H9 (cell line): ENCODE measurements around the gene EBF4. TPM values are rescaled to one million over a fixed set of nuclear protein-coding genes. Genes with fewer than 3 reads are reported as not detected.

Experiments
- DNase-seq: peaks from one replicate; pipeline ENCODE4 v3.0.0-alpha.2; 2017
- H2AFZ ChIP-seq: one replicate; pipeline ENCODE4 v1.6.1; 2013; ENCODE audit warnings: mild to moderate bottlenecking, low read length, control low read depth, moderate library complexity
- H2AK5ac ChIP-seq: 2 replicates; pipeline ENCODE4 v1.6.1; 2013; ENCODE audit warnings: low read length, control low read depth, mixed read lengths; ENCODE audit not compliant: insufficient read length
- H2BK120ac ChIP-seq: one replicate; pipeline ENCODE4 v1.6.1; 2013; ENCODE audit warnings: low read depth, mild to moderate bottlenecking, low read length, control low read depth, inconsistent platforms; ENCODE audit not compliant: poor library complexity, severe bottlenecking
- H2BK12ac ChIP-seq: 2 replicates; pipeline ENCODE4 v1.6.1; 2013; ENCODE audit warnings: low read length, control low read depth, mixed read lengths, low read depth; ENCODE audit not compliant: insufficient read length
- H2BK15ac ChIP-seq: 2 replicates; pipeline ENCODE4 v1.6.1; 2013; ENCODE audit warnings: low read depth, low read length, control low read depth
- H2BK20ac ChIP-seq: one replicate; pipeline ENCODE4 v1.6.1; 2013; ENCODE audit warnings: low read depth, mild to moderate bottlenecking, low read length, control low read depth, inconsistent platforms; ENCODE audit not compliant: poor library complexity, severe bottlenecking
- H2BK5ac ChIP-seq: 2 replicates; pipeline ENCODE4 v1.6.1; 2013; ENCODE audit warnings: low read length, control low read depth, mixed read lengths; ENCODE audit not compliant: insufficient read length
- H3K14ac ChIP-seq: 2 replicates; pipeline ENCODE4 v1.6.1; 2013; ENCODE audit warnings: low read length, control low read depth; ENCODE audit not compliant: insufficient read depth
- H3K18ac ChIP-seq: 2 replicates; pipeline ENCODE4 v1.6.1; 2013; ENCODE audit warnings: low read depth, mild to moderate bottlenecking, mixed read lengths, low read length, control low read depth; ENCODE audit not compliant: insufficient read length
- H3K23ac ChIP-seq: 2 replicates; pipeline ENCODE4 v1.6.1; 2013; ENCODE audit warnings: low read length, control low read depth, mixed read lengths, low read depth; ENCODE audit not compliant: insufficient read length
- H3K23me2 ChIP-seq: 2 replicates; pipeline ENCODE4 v1.6.1; 2013; ENCODE audit warnings: low read depth, mild to moderate bottlenecking, mixed read lengths, low read length, control low read depth; ENCODE audit not compliant: insufficient read length, poor library complexity, severe bottlenecking
- H3K27ac ChIP-seq: 2 replicates; pipeline ENCODE4 v1.5.1; 2013; ENCODE audit warnings: low read length, control low read depth, mixed read lengths, low read depth; ENCODE audit not compliant: insufficient read length
- H3K27me3 ChIP-seq: 2 replicates; pipeline ENCODE4 v1.6.1; 2013; ENCODE audit warnings: low read length, control low read depth, inconsistent platforms; ENCODE audit not compliant: insufficient read depth
- H3K4ac ChIP-seq: 2 replicates; pipeline ENCODE4 v1.6.1; 2013; ENCODE audit warnings: low read depth, mild to moderate bottlenecking, control low read depth, inconsistent platforms, low read length, moderate library complexity
- H3K4me1 ChIP-seq: 2 replicates; pipeline ENCODE4 v1.6.1; 2013; ENCODE audit warnings: low read length, control low read depth, inconsistent platforms; ENCODE audit not compliant: insufficient read depth
- H3K4me2 ChIP-seq: 2 replicates; pipeline ENCODE4 v1.6.1; 2013; ENCODE audit warnings: low read length, control low read depth, mixed read lengths; ENCODE audit not compliant: insufficient read length, insufficient read depth
- H3K56ac ChIP-seq: 2 replicates; pipeline ENCODE4 v1.6.1; 2013; ENCODE audit warnings: low read depth, mild to moderate bottlenecking, mixed read lengths, low read length, control low read depth; ENCODE audit not compliant: insufficient read length
- H3K79me1 ChIP-seq: 2 replicates; pipeline ENCODE4 v1.6.1; 2013; ENCODE audit warnings: low read depth, mild to moderate bottlenecking, moderate library complexity, low read length, control low read depth, inconsistent platforms; ENCODE audit not compliant: insufficient read depth, poor library complexity, severe bottlenecking
- H3K79me2 ChIP-seq: 2 replicates; pipeline ENCODE4 v1.6.1; 2013; ENCODE audit warnings: low read length, control low read depth, inconsistent platforms; ENCODE audit not compliant: insufficient read depth
- H3K9ac ChIP-seq: 2 replicates; pipeline ENCODE4 v1.6.1; 2013; ENCODE audit warnings: low read length, control low read depth, mixed read lengths; ENCODE audit not compliant: insufficient read length; ENCODE audit errors: extremely low read depth
- H3K9me3 ChIP-seq: one replicate; pipeline ENCODE4 v1.6.1; 2013; ENCODE audit warnings: low read depth, low read length, inconsistent platforms; ENCODE audit not compliant: control insufficient read depth
- H3T11ph ChIP-seq: one replicate; pipeline ENCODE4 v1.6.1; 2013; ENCODE audit warnings: mild to moderate bottlenecking, low read length, control low read depth, inconsistent platforms
- H4K20me1 ChIP-seq: one replicate; pipeline ENCODE4 v1.6.1; 2013; ENCODE audit not compliant: control insufficient read depth, insufficient read length, insufficient read depth
- H4K5ac ChIP-seq: 2 replicates; pipeline ENCODE4 v1.6.1; 2013; ENCODE audit warnings: low read depth, mild to moderate bottlenecking, mixed read lengths, low read length, control low read depth; ENCODE audit not compliant: insufficient read length
- H4K8ac ChIP-seq: replicated peaks from 2 replicates; pipeline ENCODE4 v1.6.1; 2013; ENCODE audit warnings: low read length, control low read depth, mixed read lengths, low read depth; ENCODE audit not compliant: insufficient read length
- H4K91ac ChIP-seq: 2 replicates; pipeline ENCODE4 v1.6.1; 2013; ENCODE audit warnings: low read depth, mild to moderate bottlenecking, moderate library complexity, mixed read lengths, low read length, control low read depth; ENCODE audit not compliant: insufficient read length
- H3K27ac Mint-ChIP-seq, 3 experiments: 2 replicates in 2 of 3; 3 replicates in 1 of 3; pipeline ENCODE4 v1.8.0; 2020 to 2021; ENCODE audit warnings: mixed read lengths in 3 of 3, mild to moderate bottlenecking in 1 of 3, moderate library complexity in 1 of 3
- H3K27me3 Mint-ChIP-seq: 2 replicates; pipeline ENCODE4 v1.8.0; 2021; ENCODE audit warnings: low read depth, mild to moderate bottlenecking, moderate library complexity, mixed read lengths
- H3K36me3 Mint-ChIP-seq, 3 experiments: 2 replicates in 2 of 3; 3 replicates in 1 of 3; pipeline ENCODE4 v1.8.0; 2020 to 2021; ENCODE audit warnings: low read depth in 3 of 3, mixed read lengths in 3 of 3; ENCODE audit not compliant: insufficient read depth in 1 of 3
- H3K4me1 Mint-ChIP-seq, 2 experiments: 2 replicates each; pipeline ENCODE4 v1.8.0; 2020; ENCODE audit warnings: mixed read lengths in 2 of 2
- H3K4me3 Mint-ChIP-seq, 2 experiments: 2 replicates in 1 of 2; 3 replicates in 1 of 2; pipeline ENCODE4 v1.8.0; 2020 to 2021; ENCODE audit warnings: mild to moderate bottlenecking in 2 of 2, mixed read lengths in 2 of 2, moderate library complexity in 1 of 2
- H3K9me3 Mint-ChIP-seq, 2 experiments: 2 replicates in 1 of 2; 3 replicates in 1 of 2; pipeline ENCODE4 v1.8.0; 2020; ENCODE audit warnings: mild to moderate bottlenecking in 2 of 2, mixed read lengths in 2 of 2, moderate library complexity in 1 of 2
- CTCF ChIP-seq: fragments of 200-600 bp; sonication (generic); conservative IDR thresholded peaks from 3 replicates; pipeline ENCODE4 v1.8.0; 2021; ENCODE audit warnings: antibody characterized with exemption, mild to moderate bottlenecking
- WGBS: extraction: QIAGEN DNeasy Blood & Tissue Kit; methylation state at CpG from one replicate; pipeline ENCODE4 v1.1.7; 2013; ENCODE audit warnings: missing lambda C conversion rate, low lambda C conversion rate, mixed read lengths; ENCODE audit not compliant: insufficient read length; ENCODE audit errors: extremely low coverage; 5-methylcytosine and 5-hydroxymethylcytosine counted together
- total RNA-seq: library from RNA; stranded (reverse); gene quantifications from 2 replicates; pipeline ENCODE4 v1.2.1, GENCODE V29; 2021

EBF4 gene
- total RNA-seq, 1 experiment from 2014 or later: 3.9 TPM

- Histone ChIP-seq H3K56ac (no peak overlapping the region), H2BK15ac (no peak overlapping the region), H4K91ac (no peak overlapping the region), H4K20me1 (no peaks in the 10 kb centered on the region), H3K4me1 (no peaks in the 10 kb centered on the region), H3K23me2 (no peaks in the 10 kb centered on the region), H2AK5ac (no peak overlapping the region), H3K18ac (no peak overlapping the region), H3K14ac (no peak overlapping the region; the same call in 1 of the 2 replicates), H3K23ac (no peak overlapping the region), H2BK20ac (no peak overlapping the region), H3K79me2 (no peaks in the 10 kb centered on the region), H3K27ac (no peak overlapping the region), H2BK12ac (no peak overlapping the region), H4K5ac (no peak overlapping the region), H3K9ac (no peak overlapping the region), H2BK120ac (no peak overlapping the region), H3K9me3 (no peaks in the 10 kb centered on the region), H2AFZ (no peak overlapping the region), H3K4me2 (no peak overlapping the region), H4K8ac (no peak overlapping the region), H3T11ph (no peak overlapping the region), H2BK5ac (no peak overlapping the region), H3K27me3 (no peaks in the 10 kb centered on the region), H3K4ac (no peak overlapping the region), H3K79me1 (no peaks in the 10 kb centered on the region)
- Mint-ChIP-seq H3K27me3 (peaks cover 36% of the 10 kb centered on the region), H3K27ac (no peak overlapping the region), H3K9me3 (no peaks in the 10 kb centered on the region), H3K36me3 (no peaks in the 10 kb centered on the region), H3K4me1 (peaks cover 6 to 8% of the 10 kb centered on the region in 2 experiments), H3K4me3 (no peak overlapping the region)
- DNase-seq: no peak
- TF ChIP-seq CTCF: no peak
- no CpG with 5 or more reads among the region's 15 CpGs for WGBS
These were observed 75.4 kb downstream of the EBF4 start for GRCh38 chr20:2767768-2768631.
